Right hindlimb (tissue), 1 donor: ENCODE data around the gene P4HB.
A peak's percentile ranks its signal among the peaks of the same experiment; 100 is the strongest.

ENCODE experiments used
- DNase-seq: peaks from one replicate; pipeline ENCODE4 v3.0.0-alpha.2; 2018

Gene P4HB

GRCh38 chr17:81859906-81860755 lies at the start of gene P4HB:
TSS of gene P4HB (minus strand) at chr17:81860535. CDS start at chr17:81860471, 64 bp downstream.
- DNase-seq: no peak

GRCh38 chr17:81909231-81909630 lies 48.9 kb upstream of the P4HB start:
- no peak for DNase-seq

GRCh38 chr17:81908793-81909192 lies 48.5 kb upstream of the P4HB start:
- DNase-seq: no peak

GRCh38 chr17:81907219-81908145 lies 47.1 kb upstream of the P4HB start:
- DNase-seq: no peak

GRCh38 chr17:81906476-81907218 lies 46.3 kb upstream of the P4HB start:
- no peak for DNase-seq

GRCh38 chr17:81905993-81906392 lies 45.7 kb upstream of the P4HB start:
- peak; percentile 15 for DNase-seq

GRCh38 chr17:81905424-81905875 lies 45.1 kb upstream of the P4HB start:
- no peak for DNase-seq

GRCh38 chr17:81904600-81905423 lies 44.5 kb upstream of the P4HB start:
- DNase-seq: peak; percentile 17

- DNase-seq: no peak
Measured at GRCh38 chr17:81903896-81904599, 43.7 kb upstream of the P4HB start.

- peak; percentile 24 for DNase-seq
Measured at GRCh38 chr17:81903415-81903831, 43.1 kb upstream of the P4HB start.

- peak; percentile 21 for DNase-seq
Measured at GRCh38 chr17:81902653-81903414, 42.5 kb upstream of the P4HB start.

- no peak for DNase-seq
Measured at GRCh38 chr17:81902023-81902652, 41.8 kb upstream of the P4HB start, which contains the start of gene NPB. TSS of gene NPB (plus strand) at chr17:81902238. CDS start at chr17:81902278, 40 bp downstream.

- DNase-seq: no peak
Measured at GRCh38 chr17:81901167-81902022, 41.1 kb upstream of the P4HB start.

GRCh38 chr17:81900181-81900820 lies 40.0 kb upstream of the P4HB start:
- no peak for DNase-seq

- no peak for DNase-seq
Measured at GRCh38 chr17:81899514-81900166, 39.3 kb upstream of the P4HB start.

- no peak for DNase-seq
Measured at GRCh38 chr17:81898885-81899284, 38.5 kb upstream of the P4HB start.

GRCh38 chr17:81898029-81898866 lies 37.9 kb upstream of the P4HB start:
- no peak for DNase-seq
